GM19438 (cell line): ENCODE measurements around the gene EMP2.

Source experiments
- ATAC-seq: cut with Tn5 transposase; IDR thresholded peaks from one replicate; pipeline ENCODE4 v1.9.1; 2021; ENCODE audit warnings: low read depth; ENCODE audit not compliant: unreplicated experiment

Gene EMP2

DNA sequence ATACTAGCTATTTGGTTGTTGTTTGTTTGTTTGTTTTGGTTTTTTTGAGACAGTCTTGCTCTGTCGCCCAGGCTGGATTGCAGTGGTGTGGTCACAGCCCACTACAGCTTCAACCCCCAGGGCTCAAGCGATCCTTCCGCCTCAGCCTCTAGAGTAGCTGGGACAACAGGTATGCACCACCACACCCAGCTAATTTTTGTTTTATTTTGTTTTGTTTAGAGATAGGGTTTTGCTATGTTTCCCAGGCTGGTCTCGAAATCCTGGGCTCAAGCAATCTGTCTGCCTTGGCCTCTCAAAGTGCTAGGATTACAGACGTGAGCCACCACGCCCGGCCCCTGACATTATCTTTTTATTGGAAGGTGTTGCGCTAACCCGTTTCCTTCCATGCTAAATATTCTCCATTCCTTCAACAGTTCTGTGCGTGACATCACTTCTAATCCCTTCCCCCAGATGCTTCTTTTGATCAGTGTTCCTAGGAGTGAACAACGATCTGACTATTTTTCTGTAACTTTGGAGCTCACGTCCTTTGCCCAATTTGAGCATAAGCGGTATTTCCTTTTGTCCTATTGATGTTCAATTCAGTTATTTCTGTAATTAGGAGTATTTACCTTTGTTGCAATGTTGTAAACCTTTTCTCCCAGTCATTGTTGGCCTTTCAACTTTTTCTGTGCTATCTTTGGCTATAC is 30.2 kb upstream of the EMP2 start:
- ATAC-seq, result no peak

DNA sequence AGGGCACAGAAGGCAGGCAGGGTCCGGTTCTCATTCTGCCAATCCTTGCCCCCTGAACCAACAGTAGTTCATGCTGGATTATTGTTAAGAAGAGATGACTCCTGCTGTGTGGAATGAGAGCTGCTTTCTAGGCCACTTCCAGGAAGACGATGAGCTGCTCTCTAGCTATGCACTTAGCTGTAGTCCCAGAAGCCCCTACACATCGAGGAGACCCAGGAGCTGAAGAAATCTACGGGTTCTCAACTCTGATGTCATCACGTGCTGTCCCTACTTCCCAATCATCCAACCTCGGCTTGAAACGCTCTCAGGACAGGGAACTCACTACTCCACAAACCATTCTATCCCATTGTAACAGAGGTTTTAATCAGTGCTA is 29.0 kb upstream of the EMP2 start:
- ATAC-seq, result no peak

DNA sequence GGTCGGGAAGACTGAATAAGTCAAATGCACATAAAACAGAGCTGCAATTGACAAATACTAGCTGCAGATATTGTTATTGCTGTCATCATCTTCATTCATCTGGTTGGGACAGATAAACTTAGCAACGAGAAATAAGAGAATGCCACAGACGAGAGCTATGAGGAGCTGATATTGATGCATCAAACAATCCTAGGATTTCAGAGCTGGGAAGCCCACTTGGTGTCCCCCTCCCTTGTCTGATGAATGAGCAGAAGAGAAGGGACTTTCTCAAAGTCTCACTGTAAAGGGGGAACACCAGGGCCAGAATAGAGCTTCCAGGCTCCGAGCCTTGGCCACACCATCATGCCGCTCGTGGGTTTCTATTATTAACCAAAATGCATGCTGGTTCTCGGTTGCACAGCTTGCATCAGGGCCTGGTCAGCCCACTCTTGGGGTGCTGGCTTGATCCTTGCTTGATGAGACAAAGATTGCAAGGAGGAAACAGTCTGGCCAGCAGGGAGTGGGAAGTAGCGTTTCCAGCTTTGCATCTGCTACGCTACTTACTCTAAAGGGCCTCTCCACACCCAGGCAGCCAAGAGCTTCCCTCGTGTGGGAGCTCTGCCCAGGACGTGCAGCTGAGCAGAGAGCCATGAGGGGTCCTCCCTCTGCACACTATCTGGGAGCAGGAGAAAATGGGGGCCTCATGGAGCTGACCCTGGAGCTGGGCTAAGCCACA is 28.4 kb upstream of the EMP2 start:
- no peak for ATAC-seq

DNA sequence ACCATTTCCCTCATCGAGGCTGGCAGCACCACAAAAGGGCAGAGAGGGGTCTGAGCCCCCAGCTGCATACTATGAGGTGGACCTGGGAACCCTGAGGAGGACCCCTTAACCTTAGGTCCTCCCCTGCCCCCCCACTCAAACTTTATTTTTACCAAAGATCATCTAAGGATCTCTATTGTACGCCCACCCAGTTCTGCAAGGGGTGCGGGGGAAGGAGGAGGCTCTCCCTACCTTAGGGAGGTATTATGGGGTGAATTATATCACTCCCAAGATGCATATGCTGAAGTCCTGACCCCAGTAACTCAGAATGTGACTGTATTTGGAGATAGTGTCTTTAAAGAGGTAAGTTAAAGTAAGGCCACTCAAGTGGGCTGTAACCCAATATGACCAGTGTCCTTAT is 26.8 kb upstream of the EMP2 start:
- ATAC-seq, result no peak

DNA sequence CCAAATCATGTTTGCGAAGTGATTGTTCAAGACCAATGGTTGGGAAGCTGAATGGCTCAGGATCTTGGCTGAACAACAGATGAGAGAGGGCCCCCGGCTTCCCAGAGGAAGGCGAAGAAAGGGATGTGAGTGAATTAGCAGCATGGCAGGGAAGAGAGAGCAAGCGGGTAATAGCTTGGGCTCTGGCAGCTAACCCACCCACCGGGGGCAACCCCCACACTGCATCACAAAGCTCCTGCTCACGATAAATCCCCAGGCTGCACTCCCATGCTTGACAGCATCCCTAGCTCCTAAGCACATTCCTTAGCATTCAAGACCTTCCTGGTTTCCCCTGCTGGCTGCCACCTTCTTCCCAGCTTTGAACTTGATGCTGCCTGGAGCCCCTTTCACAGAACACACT is 26.2 kb upstream of the EMP2 start:
- no peak for ATAC-seq

DNA sequence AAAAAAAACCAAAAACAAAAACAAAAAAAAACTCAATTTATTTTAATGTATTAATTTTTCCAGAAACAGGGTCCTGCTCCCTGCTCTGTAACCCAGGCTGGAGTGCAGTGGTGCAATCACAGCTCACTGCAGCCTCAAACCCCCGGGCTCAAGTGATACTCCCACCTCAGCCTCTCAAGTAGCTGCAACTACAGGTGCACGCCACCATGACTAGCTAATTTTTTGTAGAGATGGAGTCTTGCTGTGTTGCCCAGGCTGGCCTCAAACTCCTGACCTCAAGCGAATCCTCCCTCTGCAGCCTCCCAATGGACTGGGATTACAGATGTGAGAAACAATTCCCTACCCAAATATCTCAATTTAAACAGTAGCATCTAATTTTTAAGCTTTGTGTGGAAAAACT is 25.2 kb upstream of the EMP2 start:
- ATAC-seq, result no peak

DNA sequence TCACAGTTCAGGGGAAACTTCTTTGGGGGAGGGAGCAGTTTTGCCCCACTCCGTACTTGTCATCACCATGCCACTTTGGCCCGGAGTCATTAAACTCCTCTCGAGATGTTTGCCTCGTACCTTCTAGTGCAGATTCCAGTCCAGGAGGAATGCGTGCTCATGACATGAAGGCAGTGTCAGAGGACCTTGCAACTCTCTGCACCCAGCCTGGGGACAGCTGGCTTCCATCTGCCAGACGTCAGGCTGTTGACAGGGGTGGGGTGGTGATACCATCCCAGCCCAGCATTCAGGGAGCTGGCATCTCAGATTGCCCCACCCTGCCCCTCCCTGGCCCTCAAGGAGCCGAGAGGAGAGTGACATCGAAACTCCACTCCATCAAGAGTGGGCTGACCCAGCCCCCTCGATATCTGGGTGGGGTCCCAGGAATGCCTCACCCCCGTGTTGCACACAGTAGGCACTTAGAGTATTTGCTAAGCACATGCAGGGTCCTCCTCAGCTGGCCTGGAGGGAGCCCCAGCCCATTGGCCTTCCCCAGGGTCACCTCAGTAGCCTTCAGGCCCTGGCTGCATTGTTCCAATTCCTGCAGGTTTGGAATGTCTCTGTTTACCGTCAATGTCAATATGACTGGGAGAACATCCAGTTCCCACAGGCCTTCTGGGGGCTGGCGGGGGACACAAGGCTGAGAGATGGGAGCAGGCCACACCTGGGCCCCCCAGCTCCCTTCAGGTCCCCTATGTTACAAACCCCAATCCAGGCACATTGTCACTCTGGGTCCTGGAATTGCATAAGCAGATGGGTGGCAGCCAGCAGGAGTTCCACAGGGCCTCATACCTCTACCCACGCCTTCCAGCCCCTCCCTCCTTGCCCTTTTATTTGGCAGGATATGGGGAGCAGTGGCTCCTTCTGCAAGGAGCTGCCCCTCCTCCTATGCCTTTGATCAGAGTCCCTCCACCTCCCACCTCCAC is 21.3 kb upstream of the EMP2 start:
- ATAC-seq, result no peak

DNA sequence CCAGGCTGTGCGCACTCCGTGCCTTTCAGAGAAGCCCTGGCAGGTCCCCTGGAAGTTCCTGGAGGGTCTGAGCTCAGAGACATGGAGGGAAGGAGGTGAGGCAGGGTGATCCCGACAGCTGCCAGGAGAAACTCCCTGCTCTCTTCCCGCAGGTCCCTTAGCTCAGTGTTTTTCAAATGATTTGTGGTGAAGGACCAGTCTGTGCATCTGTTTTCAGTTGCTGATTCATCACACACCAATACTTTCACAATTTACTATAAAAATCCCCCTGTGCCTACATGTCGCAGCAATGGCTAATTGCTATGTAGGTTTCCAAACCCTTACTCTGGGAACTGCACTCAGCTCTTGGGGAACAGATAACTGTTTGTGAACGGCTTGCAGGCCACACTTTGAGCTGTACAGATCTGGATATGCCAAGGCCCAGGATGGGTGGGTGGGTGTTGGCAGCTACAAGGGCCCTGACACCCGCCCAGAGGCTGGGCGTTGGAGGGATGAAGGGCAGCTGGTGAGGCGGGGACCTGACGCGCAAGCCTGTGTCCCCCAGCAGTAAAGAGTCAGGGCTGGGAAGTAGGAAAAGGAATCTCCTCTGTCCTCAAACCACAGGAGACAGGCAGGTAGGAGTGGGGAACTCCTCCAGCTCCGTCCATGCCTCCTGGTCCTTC is 20.5 kb upstream of the EMP2 start:
- ATAC-seq, result no peak

DNA sequence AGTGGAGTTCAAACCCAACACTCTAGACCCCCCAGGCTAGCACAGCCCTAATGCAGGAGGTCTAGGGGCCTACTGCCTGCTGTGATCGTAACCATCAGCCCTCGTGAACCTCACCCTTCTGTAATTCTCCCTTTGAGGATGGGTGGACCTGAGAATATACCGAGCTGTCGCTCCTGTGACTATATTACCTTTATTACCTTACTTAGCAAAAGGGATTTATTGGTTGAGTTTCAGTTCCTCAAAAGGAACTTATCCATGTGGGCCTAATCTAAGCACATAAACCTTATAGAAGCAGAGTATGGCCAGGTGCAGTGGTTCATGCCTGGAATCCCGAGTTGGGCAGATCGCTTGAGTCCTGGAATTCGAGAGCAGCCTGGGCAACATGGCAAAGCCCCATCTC is 19.2 kb upstream of the EMP2 start:
- ATAC-seq, result no peak

DNA sequence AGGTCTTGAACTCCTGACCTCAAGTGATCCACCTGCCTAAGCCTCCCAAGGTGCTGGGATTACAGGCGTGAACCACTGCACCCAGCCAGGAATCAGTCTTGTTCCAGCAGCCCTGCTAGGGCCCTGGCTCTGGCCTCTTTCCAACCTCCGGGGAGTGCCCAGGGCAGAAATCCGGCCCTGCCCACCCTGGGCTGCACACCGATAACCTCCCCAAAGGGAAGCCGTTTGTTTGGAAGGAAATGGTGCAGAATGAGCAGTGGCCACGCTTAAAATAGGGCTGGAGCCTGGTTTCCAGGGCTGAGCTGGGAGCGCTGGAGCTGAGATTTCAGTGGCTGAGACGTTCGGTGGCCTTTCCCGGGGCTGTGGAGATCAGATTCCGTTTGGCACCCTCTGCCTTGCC is 17.8 kb upstream of the EMP2 start:
- ATAC-seq, result no peak

DNA sequence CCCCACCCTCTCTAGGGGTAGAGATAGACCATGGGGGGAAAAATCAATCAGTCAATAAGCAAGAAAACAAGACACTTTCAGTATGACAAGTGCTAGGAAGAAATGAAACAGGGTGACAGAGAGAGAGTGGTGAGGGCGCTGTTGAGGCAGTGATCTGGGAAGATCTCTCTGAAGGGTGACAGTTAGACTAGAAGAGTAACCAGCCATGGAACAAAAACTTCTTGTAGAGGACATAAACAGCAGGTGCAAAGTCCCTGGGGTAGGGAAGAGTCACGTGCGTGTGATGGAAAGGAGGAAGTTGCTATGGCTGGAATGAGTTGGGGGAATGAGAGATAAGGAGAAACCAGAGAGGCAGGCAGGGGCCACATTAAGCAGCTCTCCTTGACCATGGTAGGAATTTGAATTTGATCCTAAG is 16.8 kb upstream of the EMP2 start:
- ATAC-seq, result no peak

DNA sequence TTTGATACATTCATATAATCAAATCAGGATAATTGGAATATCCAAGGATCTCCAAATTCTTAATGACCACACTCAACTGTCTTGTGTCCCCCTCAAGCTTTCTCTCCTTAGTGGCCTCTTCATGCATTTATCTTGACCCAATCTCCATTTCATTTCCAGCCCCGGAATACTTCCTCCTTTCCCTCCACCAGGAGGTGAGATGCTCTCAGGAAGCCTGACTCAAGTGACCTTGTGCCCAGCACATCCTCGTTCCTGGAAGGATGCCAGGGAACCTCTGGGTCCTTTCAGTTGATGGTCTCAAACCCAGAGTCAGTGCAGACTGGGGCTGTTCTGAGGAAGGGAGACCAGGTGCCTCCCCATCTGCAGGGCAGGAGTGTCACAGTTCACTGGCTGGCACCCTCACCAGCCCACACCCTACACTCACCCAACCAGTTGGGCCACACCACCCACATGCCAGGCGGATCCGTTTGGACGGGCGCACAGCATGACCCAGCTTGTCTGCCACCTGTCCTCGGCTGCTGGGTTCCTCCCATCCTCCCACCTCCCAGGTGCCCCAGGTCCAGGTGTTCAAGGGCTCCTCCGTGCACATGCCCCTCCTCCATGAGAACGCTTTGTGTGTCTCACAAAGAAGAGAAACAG is 14.0 kb upstream of the EMP2 start:
- ATAC-seq, result no peak

DNA sequence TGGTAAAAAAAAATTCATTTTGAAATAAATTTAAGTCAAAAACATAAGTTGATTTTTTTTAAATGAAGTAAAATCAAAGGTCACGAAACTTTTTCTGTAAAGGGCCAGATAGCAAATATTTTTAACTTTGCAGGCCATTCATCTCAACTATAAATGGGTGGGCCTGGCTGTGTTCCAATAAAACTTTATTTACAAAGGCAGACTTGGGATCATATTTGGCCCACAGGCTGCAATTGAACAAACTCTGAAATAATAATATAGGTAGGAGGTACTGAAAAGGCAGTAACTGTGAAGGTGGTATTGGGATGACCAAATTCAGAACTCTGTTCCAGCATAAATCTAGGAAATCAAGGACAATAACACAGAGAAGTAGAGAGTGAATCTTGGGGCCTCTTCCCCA is 12.2 kb upstream of the EMP2 start:
- no peak for ATAC-seq

DNA sequence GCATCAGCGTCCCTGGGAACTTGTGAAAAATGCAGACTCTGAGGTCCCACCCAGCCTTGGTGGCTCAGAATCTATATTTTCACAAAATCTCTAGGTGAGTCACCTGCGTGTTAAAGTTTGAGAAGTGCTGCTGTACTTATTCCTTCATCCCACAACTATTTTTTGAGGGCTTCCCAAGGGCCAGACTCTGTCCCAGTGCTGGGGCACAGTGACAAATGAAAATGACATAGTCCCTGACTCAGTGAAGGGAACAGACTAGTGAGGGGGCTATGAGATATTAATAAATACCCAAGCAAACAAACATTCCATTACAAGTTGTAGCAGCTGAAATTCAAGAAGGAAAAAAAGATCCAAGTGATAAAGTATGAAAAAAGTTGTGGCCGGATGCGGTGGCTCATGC is 9.9 kb upstream of the EMP2 start:
- ATAC-seq, result no peak

DNA sequence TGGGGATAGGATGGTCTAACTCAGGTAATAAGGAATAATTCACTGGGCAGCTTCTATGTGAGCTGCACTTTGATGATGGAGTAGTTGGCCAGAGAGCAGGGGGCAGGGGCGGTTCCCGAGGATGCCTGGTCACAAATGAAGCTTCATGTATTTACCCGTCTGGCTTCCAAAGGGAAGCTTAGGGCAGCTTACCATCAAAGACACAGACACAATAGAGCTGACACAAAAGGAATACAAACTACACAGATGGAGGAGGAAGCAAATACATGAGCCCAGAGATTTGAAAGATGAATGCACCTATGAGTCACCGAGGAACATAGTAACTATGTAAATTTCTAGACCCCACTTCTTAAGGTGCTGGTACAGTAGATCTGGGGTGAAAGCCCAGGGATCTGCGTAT is 8.7 kb upstream of the EMP2 start:
- no peak for ATAC-seq

DNA sequence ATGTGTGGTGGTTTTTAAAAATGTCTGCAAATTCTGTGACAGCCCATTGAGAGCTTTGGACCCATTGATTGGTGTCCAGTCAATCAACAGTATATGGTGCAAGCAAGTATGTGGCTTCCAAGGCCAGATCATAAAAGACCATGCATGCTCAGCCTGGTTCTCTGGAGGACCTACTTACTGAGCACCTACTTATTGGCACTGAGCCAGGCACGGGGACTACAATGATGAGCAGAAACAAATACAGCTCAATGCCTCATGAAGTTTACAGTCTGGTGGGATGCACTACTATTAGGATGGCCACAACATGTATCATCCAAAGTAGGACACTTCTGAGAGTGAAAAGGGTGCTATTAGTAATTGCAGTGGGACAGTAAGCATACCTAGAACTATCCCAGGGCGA is 7.2 kb upstream of the EMP2 start:
- ATAC-seq, result no peak

DNA sequence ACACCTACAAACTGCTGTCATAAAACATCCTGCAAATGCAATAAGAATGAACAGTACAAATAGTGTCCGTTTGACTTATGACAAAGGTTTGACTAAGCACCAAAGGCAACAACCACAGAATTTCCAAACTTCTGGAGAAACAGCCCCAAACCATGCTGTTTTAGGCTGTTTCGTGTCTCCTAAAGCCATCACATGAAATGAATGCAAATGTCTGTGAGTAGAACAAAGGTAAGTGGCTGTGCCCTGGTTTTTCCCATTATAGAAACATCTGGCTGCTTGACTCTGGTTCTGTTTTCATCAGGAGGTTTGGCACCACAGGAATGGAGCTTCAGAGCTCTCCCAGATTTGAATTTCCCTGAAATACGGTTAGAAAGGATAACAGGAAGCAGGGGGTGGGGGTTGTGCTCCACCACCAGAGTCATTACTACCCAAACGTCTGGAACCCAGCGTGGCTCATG is 4.6 kb upstream of the EMP2 start:
- ATAC-seq, result no peak

DNA sequence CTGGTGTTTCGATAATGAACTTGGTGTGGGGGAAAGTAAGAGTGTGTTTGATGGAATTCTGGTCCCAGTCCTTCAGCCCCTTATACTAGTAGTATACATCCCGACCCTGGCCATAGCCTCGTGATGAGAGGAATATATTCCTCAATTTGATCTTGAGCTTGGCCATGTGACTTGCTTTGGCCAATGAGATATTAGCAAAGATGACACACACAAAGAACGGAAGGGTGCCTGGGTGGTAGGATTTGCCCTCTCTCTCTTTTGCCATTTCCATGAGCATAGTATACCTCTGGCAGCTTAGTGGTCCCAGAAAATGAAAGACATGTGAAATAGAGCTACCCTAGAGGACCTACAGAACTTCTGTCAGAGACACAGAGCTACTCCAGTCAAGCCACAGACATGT is 2.9 kb upstream of the EMP2 start:
- ATAC-seq, result no peak

DNA sequence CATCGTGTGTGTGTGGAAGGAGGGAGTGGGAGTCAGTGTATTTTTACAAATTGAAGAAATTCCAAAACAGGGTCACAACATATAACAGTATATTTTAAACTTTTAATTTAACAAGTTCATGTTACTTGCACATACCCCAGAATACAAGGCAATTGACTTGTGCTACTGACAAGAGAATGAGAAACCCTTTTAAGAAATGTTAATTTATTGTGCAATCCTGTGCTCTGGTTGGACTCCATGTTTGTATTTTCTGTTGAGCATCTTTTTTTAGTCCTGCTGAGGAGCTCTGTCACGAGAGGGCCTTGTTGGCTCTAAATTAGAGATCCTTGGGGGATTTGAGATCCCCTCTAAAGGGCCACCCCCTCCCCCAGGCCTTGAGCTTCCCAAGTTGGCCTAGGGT is 1.1 kb upstream of the EMP2 start:
- no peak for ATAC-seq

DNA sequence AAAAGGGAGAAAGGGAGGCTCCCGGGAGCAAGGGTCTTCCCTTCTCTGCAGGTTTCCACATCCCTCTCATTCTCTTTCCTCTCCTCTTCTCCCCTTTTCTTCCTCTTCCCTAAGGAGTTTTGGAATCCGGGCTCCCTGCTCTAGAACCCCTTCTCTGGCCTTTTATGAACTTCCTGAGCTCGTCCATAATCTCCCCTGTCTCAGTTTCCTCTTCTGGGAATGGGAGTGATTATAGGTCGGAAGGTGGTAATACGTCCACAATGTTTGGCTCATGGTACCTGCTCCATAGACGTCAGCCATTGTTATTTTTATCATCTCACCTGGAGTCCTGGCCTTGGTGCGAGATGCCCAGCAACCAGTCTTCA is 467 bp upstream of the EMP2 start:
- no peak for ATAC-seq

DNA sequence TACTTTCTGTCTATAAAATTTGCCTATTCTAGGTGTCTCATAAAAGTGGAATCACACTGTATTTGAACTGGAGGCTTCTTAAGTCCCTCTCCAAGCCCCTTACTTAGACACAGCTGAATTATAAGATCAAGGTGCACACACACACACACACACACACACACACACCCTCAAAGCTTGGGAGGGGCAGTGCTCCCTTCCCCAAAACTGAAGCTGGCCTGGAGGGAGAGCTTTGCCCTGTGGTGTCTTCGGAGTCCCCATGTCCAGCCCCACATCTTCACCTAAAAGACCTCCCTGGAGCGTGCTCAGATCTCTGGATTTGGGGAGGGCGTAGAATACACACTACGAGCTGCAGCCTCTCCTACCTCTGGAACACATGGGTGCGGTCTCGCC is 828 bp downstream of the EMP2 start:
- no peak for ATAC-seq
